ENCODE measurements around the gene TRAF2.

- TF ChIP-seq CTCF (IDR thresholded peaks at IDR 0.05; ENCODE audit: low read length) (no peak), EZH2 (IDR thresholded peaks at IDR 0.05; ENCODE audit: borderline replicate concordance, low read length) (no peak)
Observed at GRCh38 chr9:136868644-136869043, 17.7 kb upstream of the TRAF2 start.
